GM19468 (cell line): Measurements from ENCODE around the gene MRTFA.

ENCODE experiments used
- ATAC-seq: cut with Tn5 transposase; IDR thresholded peaks from one replicate; pipeline ENCODE4 v1.9.1; 2021; ENCODE audit warnings: mild to moderate bottlenecking, moderate library complexity, moderate number of reproducible peaks; ENCODE audit not compliant: unreplicated experiment; ENCODE audit errors: extremely low read depth

The MRTFA gene

GRCh38 chr22:40444178-40444831 lies 192.2 kb downstream of the MRTFA start:
- ATAC-seq, result no peak

GRCh38 chr22:40443732-40444131 lies 192.8 kb downstream of the MRTFA start:
- ATAC-seq, result no peak

- no peak for ATAC-seq
Observed at GRCh38 chr22:40441761-40442390, 194.6 kb downstream of the MRTFA start.

- ATAC-seq, result peak; percentile 32
Observed at GRCh38 chr22:40436505-40437431, 199.8 kb downstream of the MRTFA start.

- no peak for ATAC-seq
Observed at GRCh38 chr22:40434745-40435144, 201.8 kb downstream of the MRTFA start.

GRCh38 chr22:40434106-40434505 lies 202.4 kb downstream of the MRTFA start:
- ATAC-seq, result no peak

GRCh38 chr22:40433416-40434090 lies 203.0 kb downstream of the MRTFA start:
- ATAC-seq, result no peak

- no peak for ATAC-seq
Observed at GRCh38 chr22:40432625-40433024, 203.9 kb downstream of the MRTFA start.

GRCh38 chr22:40432157-40432556 lies 204.4 kb downstream of the MRTFA start:
- no peak for ATAC-seq

- no peak for ATAC-seq
Observed at GRCh38 chr22:40430991-40431390, 205.5 kb downstream of the MRTFA start.

GRCh38 chr22:40429481-40429880 lies 207.0 kb downstream of the MRTFA start:
- no peak for ATAC-seq

- no peak for ATAC-seq
Observed at GRCh38 chr22:40428796-40429195, 207.7 kb downstream of the MRTFA start.

GRCh38 chr22:40426594-40427333 lies 209.8 kb downstream of the MRTFA start:
- ATAC-seq, result no peak

GRCh38 chr22:40425082-40425481 lies 211.4 kb downstream of the MRTFA start:
- ATAC-seq, result no peak

- no peak for ATAC-seq
Observed at GRCh38 chr22:40423882-40424640, 212.5 kb downstream of the MRTFA start.

GRCh38 chr22:40423310-40423688 lies 213.2 kb downstream of the MRTFA start:
- ATAC-seq, result no peak

GRCh38 chr22:40422558-40423309 lies 213.8 kb downstream of the MRTFA start:
- no peak for ATAC-seq

- ATAC-seq, result no peak
Observed at GRCh38 chr22:40421941-40422340, 214.6 kb downstream of the MRTFA start.

- no peak for ATAC-seq
Observed at GRCh38 chr22:40421082-40421350, 215.5 kb downstream of the MRTFA start.
